ENCODE data around the gene AGBL3. TPM values are rescaled to one million over a fixed set of nuclear protein-coding genes. Genes with fewer than 3 reads are reported as not detected.

AGBL3 gene
- total and polyA plus RNA-seq, 4 donors, result 0.67 to 3.1 (median 1.8) TPM

DNA sequence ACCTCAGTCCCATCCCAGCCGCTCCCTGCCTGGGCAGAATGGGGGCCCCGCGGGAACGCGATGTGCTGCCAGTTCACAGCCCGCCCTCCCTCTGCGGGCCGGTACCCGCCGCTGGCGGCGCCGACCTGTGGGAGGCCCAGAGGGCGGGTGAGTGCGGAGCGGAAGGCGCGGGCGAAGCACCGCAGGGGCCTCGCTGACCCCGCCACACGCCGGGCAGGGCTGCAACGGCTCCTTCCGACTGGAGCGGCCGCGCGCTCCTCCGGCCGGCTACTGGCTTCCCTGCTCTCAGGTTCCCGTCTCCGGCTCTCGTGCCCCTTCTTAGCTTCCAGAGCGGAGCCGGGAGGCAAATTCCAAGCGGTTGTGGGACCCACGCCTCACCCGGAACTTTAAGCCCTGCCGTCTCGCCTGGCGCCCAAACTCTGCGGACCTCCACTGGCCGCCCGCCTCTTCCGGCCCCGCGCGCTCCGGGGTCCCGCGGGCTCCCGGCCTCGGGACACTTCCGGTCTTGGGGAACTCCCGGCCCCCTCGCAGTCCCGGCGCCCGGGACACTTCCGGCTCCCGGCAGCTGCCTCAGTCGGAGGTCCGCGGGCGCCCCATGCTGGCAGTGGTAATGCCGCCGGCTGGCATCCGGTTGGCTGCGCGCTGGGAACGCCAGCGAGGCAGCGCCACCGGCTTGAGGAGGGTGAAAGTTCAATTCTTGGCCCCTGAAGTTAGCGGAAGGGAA is 184.1 kb downstream of the AGBL3 start, which contains the start of gene CYREN:
Gene CYREN (minus strand): TSS at position 434 of the 724 bp plus-strand sequence. CDS start 1,785 bp downstream, outside the sequence.
- peaks cover 0 to 11% (median 7%) of the 10 kb centered on the region in 4 donors for H3K36me3 ChIP-seq (ENCODE audit: control insufficient read depth in 4 of 4, insufficient read depth in 3 of 4, low read depth in 1 of 4, low read length in 3 of 4)
- H3K27ac ChIP-seq (ENCODE audit: low read depth in 1 of 2, low read length in 2 of 2), result peak within 1 kb of the TSS; percentile 94 to 99
- peak within 1 kb of the TSS; percentile 83 to 92 for H3K9ac ChIP-seq (ENCODE audit: low read depth in 1 of 2, low read length in 2 of 2)
- no peaks in the 10 kb centered on the region for H3K27me3 ChIP-seq (ENCODE audit: control insufficient read depth in 4 of 4, insufficient read depth in 4 of 4, low read length in 3 of 4)
- H3K4me3 ChIP-seq (ENCODE audit: low read depth in 1 of 3, low read length in 3 of 3), result peak within 1 kb of the TSS; percentile 69 to 87 (median 81)
- TF ChIP-seq GABPA (IDR thresholded peaks at IDR 0.05 in 1 of 2, conservative IDR thresholded peaks at IDR 0.05 in 1 of 2) (peak; percentile 88 to 93), HNF4G (IDR thresholded peaks at IDR 0.05) (no peak), TAF1 (conservative IDR thresholded peaks at IDR 0.05) (peak; percentile 59), YY1 (IDR thresholded peaks at IDR 0.05) (peak; percentile 75), RXRA (IDR thresholded peaks at IDR 0.05) (peak; percentile 13 to 51), SP1 (IDR thresholded peaks at IDR 0.05) (peak; percentile 83), NR2F2 (IDR thresholded peaks at IDR 0.05) (peak; percentile 66), EGR1 (IDR thresholded peaks at IDR 0.05; ENCODE audit: low read depth in 2 of 2) (peak; percentile 65 to 79), HNF4A (conservative IDR thresholded peaks at IDR 0.05) (peak; percentile 44 to 48), RAD21 (IDR thresholded peaks at IDR 0.05) (peak; percentile 77 to 83), FOXA2 (IDR thresholded peaks at IDR 0.05) (no peak)
- TF ChIP-seq, protein P1, sequence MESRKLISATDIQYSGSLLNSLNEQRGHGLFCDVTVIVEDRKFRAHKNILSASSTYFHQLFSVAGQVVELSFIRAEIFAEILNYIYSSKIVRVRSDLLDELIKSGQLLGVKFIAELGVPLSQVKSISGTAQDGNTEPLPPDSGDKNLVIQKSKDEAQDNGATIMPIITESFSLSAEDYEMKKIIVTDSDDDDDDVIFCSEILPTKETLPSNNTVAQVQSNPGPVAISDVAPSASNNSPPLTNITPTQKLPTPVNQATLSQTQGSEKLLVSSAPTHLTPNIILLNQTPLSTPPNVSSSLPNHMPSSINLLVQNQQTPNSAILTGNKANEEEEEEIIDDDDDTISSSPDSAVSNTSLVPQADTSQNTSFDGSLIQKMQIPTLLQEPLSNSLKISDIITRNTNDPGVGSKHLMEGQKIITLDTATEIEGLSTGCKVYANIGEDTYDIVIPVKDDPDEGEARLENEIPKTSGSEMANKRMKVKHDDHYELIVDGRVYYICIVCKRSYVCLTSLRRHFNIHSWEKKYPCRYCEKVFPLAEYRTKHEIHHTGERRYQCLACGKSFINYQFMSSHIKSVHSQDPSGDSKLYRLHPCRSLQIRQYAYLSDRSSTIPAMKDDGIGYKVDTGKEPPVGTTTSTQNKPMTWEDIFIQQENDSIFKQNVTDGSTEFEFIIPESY (IDR thresholded peaks at IDR 0.05), result no peak
- TF ChIP-seq, protein P2, sequence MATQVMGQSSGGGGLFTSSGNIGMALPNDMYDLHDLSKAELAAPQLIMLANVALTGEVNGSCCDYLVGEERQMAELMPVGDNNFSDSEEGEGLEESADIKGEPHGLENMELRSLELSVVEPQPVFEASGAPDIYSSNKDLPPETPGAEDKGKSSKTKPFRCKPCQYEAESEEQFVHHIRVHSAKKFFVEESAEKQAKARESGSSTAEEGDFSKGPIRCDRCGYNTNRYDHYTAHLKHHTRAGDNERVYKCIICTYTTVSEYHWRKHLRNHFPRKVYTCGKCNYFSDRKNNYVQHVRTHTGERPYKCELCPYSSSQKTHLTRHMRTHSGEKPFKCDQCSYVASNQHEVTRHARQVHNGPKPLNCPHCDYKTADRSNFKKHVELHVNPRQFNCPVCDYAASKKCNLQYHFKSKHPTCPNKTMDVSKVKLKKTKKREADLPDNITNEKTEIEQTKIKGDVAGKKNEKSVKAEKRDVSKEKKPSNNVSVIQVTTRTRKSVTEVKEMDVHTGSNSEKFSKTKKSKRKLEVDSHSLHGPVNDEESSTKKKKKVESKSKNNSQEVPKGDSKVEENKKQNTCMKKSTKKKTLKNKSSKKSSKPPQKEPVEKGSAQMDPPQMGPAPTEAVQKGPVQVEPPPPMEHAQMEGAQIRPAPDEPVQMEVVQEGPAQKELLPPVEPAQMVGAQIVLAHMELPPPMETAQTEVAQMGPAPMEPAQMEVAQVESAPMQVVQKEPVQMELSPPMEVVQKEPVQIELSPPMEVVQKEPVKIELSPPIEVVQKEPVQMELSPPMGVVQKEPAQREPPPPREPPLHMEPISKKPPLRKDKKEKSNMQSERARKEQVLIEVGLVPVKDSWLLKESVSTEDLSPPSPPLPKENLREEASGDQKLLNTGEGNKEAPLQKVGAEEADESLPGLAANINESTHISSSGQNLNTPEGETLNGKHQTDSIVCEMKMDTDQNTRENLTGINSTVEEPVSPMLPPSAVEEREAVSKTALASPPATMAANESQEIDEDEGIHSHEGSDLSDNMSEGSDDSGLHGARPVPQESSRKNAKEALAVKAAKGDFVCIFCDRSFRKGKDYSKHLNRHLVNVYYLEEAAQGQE (IDR thresholded peaks at IDR 0.05), result peak; percentile 38
- TF ChIP-seq, protein P3, sequence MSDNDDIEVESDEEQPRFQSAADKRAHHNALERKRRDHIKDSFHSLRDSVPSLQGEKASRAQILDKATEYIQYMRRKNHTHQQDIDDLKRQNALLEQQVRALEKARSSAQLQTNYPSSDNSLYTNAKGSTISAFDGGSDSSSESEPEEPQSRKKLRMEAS (IDR thresholded peaks at IDR 0.05), result peak; percentile 9
- TF ChIP-seq, protein P4, sequence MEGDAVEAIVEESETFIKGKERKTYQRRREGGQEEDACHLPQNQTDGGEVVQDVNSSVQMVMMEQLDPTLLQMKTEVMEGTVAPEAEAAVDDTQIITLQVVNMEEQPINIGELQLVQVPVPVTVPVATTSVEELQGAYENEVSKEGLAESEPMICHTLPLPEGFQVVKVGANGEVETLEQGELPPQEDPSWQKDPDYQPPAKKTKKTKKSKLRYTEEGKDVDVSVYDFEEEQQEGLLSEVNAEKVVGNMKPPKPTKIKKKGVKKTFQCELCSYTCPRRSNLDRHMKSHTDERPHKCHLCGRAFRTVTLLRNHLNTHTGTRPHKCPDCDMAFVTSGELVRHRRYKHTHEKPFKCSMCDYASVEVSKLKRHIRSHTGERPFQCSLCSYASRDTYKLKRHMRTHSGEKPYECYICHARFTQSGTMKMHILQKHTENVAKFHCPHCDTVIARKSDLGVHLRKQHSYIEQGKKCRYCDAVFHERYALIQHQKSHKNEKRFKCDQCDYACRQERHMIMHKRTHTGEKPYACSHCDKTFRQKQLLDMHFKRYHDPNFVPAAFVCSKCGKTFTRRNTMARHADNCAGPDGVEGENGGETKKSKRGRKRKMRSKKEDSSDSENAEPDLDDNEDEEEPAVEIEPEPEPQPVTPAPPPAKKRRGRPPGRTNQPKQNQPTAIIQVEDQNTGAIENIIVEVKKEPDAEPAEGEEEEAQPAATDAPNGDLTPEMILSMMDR (IDR thresholded peaks at IDR 0.05; ENCODE audit: low read depth, low read length, missing input control), result peak; percentile 54
- H3K4me1 ChIP-seq (ENCODE audit: control insufficient read depth in 4 of 4, insufficient read depth in 4 of 4, low read length in 3 of 4), result peaks cover 2 to 43% (median 23%) of the 10 kb centered on the region in 4 donors
- no peaks in the 10 kb centered on the region for H3K9me3 ChIP-seq (ENCODE audit: control insufficient read depth in 4 of 4, low read length in 3 of 4)
- DNase-seq (ENCODE audit: low spot score), result peak; percentile 92
- WGBS, result under 1% methylated on average over 77 of the region's 77 CpGs

All from liver (tissue), 9 donors.